ENCODE measurements around the gene CYB5D1. TPM values are rescaled to one million over a fixed set of nuclear protein-coding genes. Genes with fewer than 3 reads are reported as not detected.
"Not testable (repeated sequence)": the region's sequence is repeated elsewhere in the genome, so short reads cannot be mapped to it uniquely, and the experiment has no call there.

CYB5D1 gene
- total RNA-seq, 4 donors from 2014 or later: 3.8 to 9.3 (median 7.5) TPM

- H3K4me3 ChIP-seq: peak within 1 kb of the TSS; percentile 51 to 81 (median 76)
- peak; percentile 90 for DNase-seq
- no peaks in the 10 kb centered on the region for H3K27me3 ChIP-seq
- TF ChIP-seq CTCF (IDR thresholded peaks at IDR 0.05): peak; percentile 36 to 84 (median 52)
- peak in 2 of 4 donors; percentile 47 to 68 for TF ChIP-seq POLR2A (IDR thresholded peaks at IDR 0.05)
- WGBS, 2 donors: 0% methylated on average over 36 to 64 of the region's 64 CpGs
- intact Hi-C loops (cut with DNase I): no loop called here
- peaks cover 0 to 50% (median 4%) of the 10 kb centered on the region in 3 donors for H3K36me3 ChIP-seq
- H3K27ac ChIP-seq: peak within 1 kb of the TSS; percentile 82 to 97 (median 96)
- no peaks in the 10 kb centered on the region for H3K9me3 ChIP-seq
- H3K4me1 ChIP-seq: peaks cover 23 to 65% (median 32%) of the 10 kb centered on the region in 3 donors
These were observed 741 bp upstream of the CYB5D1 start, which contains the start of gene NAA38 for GRCh38 chr17:7856811-7857712. Gene NAA38 (minus strand): TSS chr17:7857559. CDS start chr17:7857463, 96 bp downstream.

- peak in 5 of 6 experiments; percentile 41 to 68 (median 56) for TF ChIP-seq CTCF (IDR thresholded peaks at IDR 0.05)
- no peak for TF ChIP-seq POLR2A (IDR thresholded peaks at IDR 0.05)
- peaks cover 0 to 39% (median 0%) of the 10 kb centered on the region in 3 donors for H3K36me3 ChIP-seq
- H3K4me3 ChIP-seq: peak overlapping the region; percentile 51 to 81 (median 76)
- no peaks in the 10 kb centered on the region for H3K27me3 ChIP-seq
- peaks cover 23 to 56% (median 30%) of the 10 kb centered on the region in 3 donors for H3K4me1 ChIP-seq
- no peaks in the 10 kb centered on the region for H3K9me3 ChIP-seq
- peak overlapping the region; percentile 82 to 97 (median 96) for H3K27ac ChIP-seq
- WGBS, 2 donors: 4 to 25% methylated on average over 5 to 9 of the region's 20 CpGs
- DNase-seq: no peak
- intact Hi-C loops (cut with DNase I): no loop called here
These were observed 663 bp downstream of the CYB5D1 start for GRCh38 chr17:7858522-7858810.

GRCh38 chr17:7859028-7859427 lies 1.2 kb downstream of the CYB5D1 start:
- Histone ChIP-seq H3K27ac (peak overlapping the region in 3 of 4 donors; percentile 82 to 97 (median 97)), H3K9me3 (no peaks in the 10 kb centered on the region), H3K27me3 (no peaks in the 10 kb centered on the region), H3K4me3 (peak overlapping the region in 3 of 4 donors; percentile 73 to 81 (median 79)), H3K4me1 (peaks cover 23 to 52% (median 30%) of the 10 kb centered on the region in 3 donors), H3K36me3 (peaks cover 0 to 33% (median 0%) of the 10 kb centered on the region in 3 donors)
- intact Hi-C loops (cut with DNase I): no loop called here
- 69 to 85% methylated on average over 7 of the region's 8 CpGs for WGBS, 2 donors
- TF ChIP-seq POLR2A (IDR thresholded peaks at IDR 0.05): no peak
- TF ChIP-seq CTCF (IDR thresholded peaks at IDR 0.05): no peak
- no peak for DNase-seq

- intact Hi-C loops (cut with DNase I): loop anchor here (5.0 kb wide), 1 partner anchor 129 kb away; no protein-coding TSS in a partner anchor
- Histone ChIP-seq H3K36me3 (peaks cover 0 to 32% (median 0%) of the 10 kb centered on the region in 3 donors), H3K27ac (no peak overlapping the region), H3K27me3 (no peaks in the 10 kb centered on the region), H3K9me3 (no peaks in the 10 kb centered on the region), H3K4me1 (peaks cover 9 to 45% (median 18%) of the 10 kb centered on the region in 3 donors), H3K4me3 (no peak overlapping the region)
- WGBS, 2 donors: 11 to 31% methylated on average over 3 of the region's 3 CpGs
- TF ChIP-seq POLR2A (IDR thresholded peaks at IDR 0.05) (no peak), CTCF (IDR thresholded peaks at IDR 0.05) (peak; percentile 71 to 89 (median 86))
- DNase-seq: no peak
These were observed 5.1 kb downstream of the CYB5D1 start for GRCh38 chr17:7862692-7863437.

GRCh38 chr17:7864384-7864783 lies 6.6 kb downstream of the CYB5D1 start:
- DNase-seq: not testable (repeated sequence)

More at GRCh38 chr17:7864384-7864783, 6.6 kb downstream of the CYB5D1 start:
- 48 to 54% methylated on average over 4 to 5 of the region's 5 CpGs for WGBS, 2 donors
- H3K4me1 ChIP-seq: peaks cover 4 to 42% (median 10%) of the 10 kb centered on the region in 3 donors
- H3K27me3 ChIP-seq, H3K4me3 ChIP-seq, H3K9me3 ChIP-seq: not testable (repeated sequence)
- intact Hi-C loops (cut with DNase I): loop anchor here (5.0 kb wide), 1 partner anchor 128 kb away; no protein-coding TSS in a partner anchor
- peaks cover 0 to 29% (median 0%) of the 10 kb centered on the region in 3 donors for H3K36me3 ChIP-seq
- H3K27ac ChIP-seq: peak overlapping the region in 1 of 4 donors; percentile 11
